Nephron progenitor cell (in vitro differentiated cells): ENCODE data around the gene MACROH2A2.
"Not testable (repeated sequence)": the region's sequence is repeated elsewhere in the genome, so short reads cannot be mapped to it uniquely, and the experiment has no call there.

Source experiments
- DNase-seq: peaks from one replicate; pipeline ENCODE4 v3.0.0; 2021
- H3K27ac Mint-ChIP-seq: 2 replicates; pipeline ENCODE4 v1.8.0; 2021; ENCODE audit warnings: mild to moderate bottlenecking, moderate library complexity, mixed read lengths
- H3K27me3 Mint-ChIP-seq: 2 replicates; pipeline ENCODE4 v1.8.0; 2021; ENCODE audit warnings: mild to moderate bottlenecking, low read depth, mixed read lengths; ENCODE audit not compliant: poor library complexity
- H3K36me3 Mint-ChIP-seq: 2 replicates; pipeline ENCODE4 v1.8.0; 2021; ENCODE audit warnings: low read depth, mixed read lengths
- H3K4me1 Mint-ChIP-seq: 2 replicates; pipeline ENCODE4 v1.8.0; 2021; ENCODE audit warnings: mixed read lengths
- H3K4me3 Mint-ChIP-seq: 2 replicates; pipeline ENCODE4 v1.8.0; 2021; ENCODE audit warnings: mild to moderate bottlenecking, moderate library complexity, mixed read lengths
- H3K9me3 Mint-ChIP-seq: 2 replicates; pipeline ENCODE4 v1.8.0; 2021; ENCODE audit warnings: mild to moderate bottlenecking, moderate library complexity, mixed read lengths
- CTCF ChIP-seq: fragments of 200-600 bp; sonication (generic); IDR thresholded peaks from 2 replicates; pipeline ENCODE4 v1.5.0; 2021; ENCODE audit warnings: antibody characterized with exemption

The MACROH2A2 gene

GRCh38 chr10:70069346-70069745 is 16.7 kb downstream of the MACROH2A2 start:
- H3K36me3 Mint-ChIP-seq, result peaks cover 47% of the 10 kb centered on the region
- H3K27ac Mint-ChIP-seq, result peak overlapping the region; percentile 53
- DNase-seq, result no peak
- no peak overlapping the region for H3K4me3 Mint-ChIP-seq
- TF ChIP-seq CTCF, result no peak
- peaks cover 33% of the 10 kb centered on the region for H3K4me1 Mint-ChIP-seq
- peaks cover 3% of the 10 kb centered on the region for H3K27me3 Mint-ChIP-seq
- peaks cover 5% of the 10 kb centered on the region for H3K9me3 Mint-ChIP-seq

GRCh38 chr10:70070834-70071233 is 18.2 kb downstream of the MACROH2A2 start:
- Mint-ChIP-seq H3K4me3 (no peak overlapping the region), H3K27me3 (peaks cover 3% of the 10 kb centered on the region), H3K4me1 (peaks cover 40% of the 10 kb centered on the region), H3K9me3 (peaks cover 5% of the 10 kb centered on the region), H3K36me3 (peaks cover 47% of the 10 kb centered on the region), H3K27ac (no peak overlapping the region)
- DNase-seq, result no peak
- no peak for TF ChIP-seq CTCF

- DNase-seq, result no peak
- Mint-ChIP-seq H3K4me1 (peaks cover 55% of the 10 kb centered on the region), H3K9me3 (no peaks in the 10 kb centered on the region), H3K4me3 (no peak overlapping the region), H3K27me3 (no peaks in the 10 kb centered on the region), H3K27ac (no peak overlapping the region), H3K36me3 (peaks cover 47% of the 10 kb centered on the region)
- no peak for TF ChIP-seq CTCF
These were observed 21.5 kb downstream of the MACROH2A2 start for GRCh38 chr10:70074165-70074564.

- no peak for DNase-seq
- H3K4me1 Mint-ChIP-seq, result peaks cover 56% of the 10 kb centered on the region
These were observed 22.3 kb downstream of the MACROH2A2 start for GRCh38 chr10:70074971-70075370.

GRCh38 chr10:70078329-70078728 is 25.7 kb downstream of the MACROH2A2 start:
- H3K27ac Mint-ChIP-seq, result peak overlapping the region; percentile 77
- peaks cover 39% of the 10 kb centered on the region for H3K4me1 Mint-ChIP-seq
- no peak for TF ChIP-seq CTCF
- no peaks in the 10 kb centered on the region for H3K9me3 Mint-ChIP-seq
- H3K27me3 Mint-ChIP-seq, result peaks cover 5% of the 10 kb centered on the region
- H3K4me3 Mint-ChIP-seq, result no peak overlapping the region
- H3K36me3 Mint-ChIP-seq, result peaks cover 74% of the 10 kb centered on the region
- no peak for DNase-seq

More at GRCh38 chr10:70074971-70075370, 22.3 kb downstream of the MACROH2A2 start:
- no peak for TF ChIP-seq CTCF
- Mint-ChIP-seq H3K9me3 (no peaks in the 10 kb centered on the region), H3K27me3 (no peaks in the 10 kb centered on the region), H3K36me3 (peaks cover 53% of the 10 kb centered on the region), H3K4me3 (no peak overlapping the region), H3K27ac (no peak overlapping the region)

- peak overlapping the region; percentile 77 for H3K27ac Mint-ChIP-seq
These were observed 26.3 kb downstream of the MACROH2A2 start for GRCh38 chr10:70078937-70079336.

GRCh38 chr10:70080789-70081188 is 28.1 kb downstream of the MACROH2A2 start:
- peaks cover 67% of the 10 kb centered on the region for H3K36me3 Mint-ChIP-seq
- H3K4me1 Mint-ChIP-seq, result peaks cover 25% of the 10 kb centered on the region
- not testable (repeated sequence) for H3K27me3 Mint-ChIP-seq, H3K4me3 Mint-ChIP-seq, H3K27ac Mint-ChIP-seq, H3K9me3 Mint-ChIP-seq, DNase-seq

More at GRCh38 chr10:70078937-70079336, 26.3 kb downstream of the MACROH2A2 start:
- Mint-ChIP-seq H3K36me3 (peaks cover 80% of the 10 kb centered on the region), H3K27me3 (peaks cover 5% of the 10 kb centered on the region), H3K4me3 (no peak overlapping the region), H3K4me1 (peaks cover 38% of the 10 kb centered on the region), H3K9me3 (no peaks in the 10 kb centered on the region)
- TF ChIP-seq CTCF, result no peak
- no peak for DNase-seq
